ENCODE results near the gene SMAD9.

The SMAD9 gene

GRCh38 chr13:36813225-36813624 lies 106.8 kb downstream of the SMAD9 start:
- no peak for TF ChIP-seq SIN3A (IDR thresholded peaks at IDR 0.05; ENCODE audit: borderline replicate concordance, insufficient read depth, low read length)
- no peak for TF ChIP-seq FOXP2 (optimal IDR thresholded peaks at IDR 0.05; ENCODE audit: borderline replicate concordance, extremely low read depth, extremely low read length, insufficient read depth)
- no peak for TF ChIP-seq POLR2AphosphoS5 (IDR thresholded peaks at IDR 0.05; ENCODE audit: low read depth, low read length)
- no peak for TF ChIP-seq TAF1 (IDR thresholded peaks at IDR 0.05; ENCODE audit: borderline replicate concordance, insufficient read depth, low read length)
- no peak for TF ChIP-seq REST (IDR thresholded peaks at IDR 0.05; ENCODE audit: insufficient read depth in 1 of 2, low read depth in 2 of 2, low read length in 2 of 2)

GRCh38 chr13:36807616-36808015 lies 112.4 kb downstream of the SMAD9 start:
- TF ChIP-seq SIN3A (IDR thresholded peaks at IDR 0.05; ENCODE audit: borderline replicate concordance, insufficient read depth, low read length) (no peak), FOXP2 (optimal IDR thresholded peaks at IDR 0.05; ENCODE audit: borderline replicate concordance, extremely low read depth, extremely low read length, insufficient read depth) (no peak), REST (IDR thresholded peaks at IDR 0.05; ENCODE audit: insufficient read depth in 1 of 2, low read depth in 2 of 2, low read length in 2 of 2) (no peak), POLR2AphosphoS5 (IDR thresholded peaks at IDR 0.05; ENCODE audit: low read depth, low read length) (no peak), TAF1 (IDR thresholded peaks at IDR 0.05; ENCODE audit: borderline replicate concordance, insufficient read depth, low read length) (no peak)

- TF ChIP-seq POLR2AphosphoS5 (IDR thresholded peaks at IDR 0.05; ENCODE audit: low read depth, low read length) (no peak), SIN3A (IDR thresholded peaks at IDR 0.05; ENCODE audit: borderline replicate concordance, insufficient read depth, low read length) (no peak), REST (IDR thresholded peaks at IDR 0.05; ENCODE audit: insufficient read depth in 1 of 2, low read depth in 2 of 2, low read length in 2 of 2) (no peak), TAF1 (IDR thresholded peaks at IDR 0.05; ENCODE audit: borderline replicate concordance, insufficient read depth, low read length) (no peak), FOXP2 (optimal IDR thresholded peaks at IDR 0.05; ENCODE audit: borderline replicate concordance, extremely low read depth, extremely low read length, insufficient read depth) (no peak)
Observed at GRCh38 chr13:36806102-36806501, 113.9 kb downstream of the SMAD9 start.

GRCh38 chr13:36804588-36804987 lies 115.5 kb downstream of the SMAD9 start:
- TF ChIP-seq POLR2AphosphoS5 (IDR thresholded peaks at IDR 0.05; ENCODE audit: low read depth, low read length), result no peak
- TF ChIP-seq SIN3A (IDR thresholded peaks at IDR 0.05; ENCODE audit: borderline replicate concordance, insufficient read depth, low read length), result no peak
- TF ChIP-seq FOXP2 (optimal IDR thresholded peaks at IDR 0.05; ENCODE audit: borderline replicate concordance, extremely low read depth, extremely low read length, insufficient read depth), result no peak
- no peak for TF ChIP-seq TAF1 (IDR thresholded peaks at IDR 0.05; ENCODE audit: borderline replicate concordance, insufficient read depth, low read length)
- no peak for TF ChIP-seq REST (IDR thresholded peaks at IDR 0.05; ENCODE audit: insufficient read depth in 1 of 2, low read depth in 2 of 2, low read length in 2 of 2)

- no peak for TF ChIP-seq REST (IDR thresholded peaks at IDR 0.05; ENCODE audit: insufficient read depth in 1 of 2, low read depth in 2 of 2, low read length in 2 of 2)
- TF ChIP-seq SIN3A (IDR thresholded peaks at IDR 0.05; ENCODE audit: borderline replicate concordance, insufficient read depth, low read length), result no peak
- TF ChIP-seq POLR2AphosphoS5 (IDR thresholded peaks at IDR 0.05; ENCODE audit: low read depth, low read length), result no peak
- TF ChIP-seq TAF1 (IDR thresholded peaks at IDR 0.05; ENCODE audit: borderline replicate concordance, insufficient read depth, low read length), result no peak
- TF ChIP-seq FOXP2 (optimal IDR thresholded peaks at IDR 0.05; ENCODE audit: borderline replicate concordance, extremely low read depth, extremely low read length, insufficient read depth), result no peak
Observed at GRCh38 chr13:36801035-36801434, 119.0 kb downstream of the SMAD9 start.
